NCI-H526 treated with DMSO at 0.1 percent for 48 hours (cell line): ENCODE results near the gene CLDN15.
A peak's percentile ranks its signal among the peaks of the same experiment; 100 is the strongest.
"Not testable (repeated sequence)": the region's sequence is repeated elsewhere in the genome, so short reads cannot be mapped to it uniquely, and the experiment has no call there.

ENCODE experiments used
- DNase-seq: peaks from one replicate; lab custom pipeline; 2025; lab: John Stamatoyannopoulos, UW

Gene CLDN15, protein sequence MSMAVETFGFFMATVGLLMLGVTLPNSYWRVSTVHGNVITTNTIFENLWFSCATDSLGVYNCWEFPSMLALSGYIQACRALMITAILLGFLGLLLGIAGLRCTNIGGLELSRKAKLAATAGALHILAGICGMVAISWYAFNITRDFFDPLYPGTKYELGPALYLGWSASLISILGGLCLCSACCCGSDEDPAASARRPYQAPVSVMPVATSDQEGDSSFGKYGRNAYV

DNA sequence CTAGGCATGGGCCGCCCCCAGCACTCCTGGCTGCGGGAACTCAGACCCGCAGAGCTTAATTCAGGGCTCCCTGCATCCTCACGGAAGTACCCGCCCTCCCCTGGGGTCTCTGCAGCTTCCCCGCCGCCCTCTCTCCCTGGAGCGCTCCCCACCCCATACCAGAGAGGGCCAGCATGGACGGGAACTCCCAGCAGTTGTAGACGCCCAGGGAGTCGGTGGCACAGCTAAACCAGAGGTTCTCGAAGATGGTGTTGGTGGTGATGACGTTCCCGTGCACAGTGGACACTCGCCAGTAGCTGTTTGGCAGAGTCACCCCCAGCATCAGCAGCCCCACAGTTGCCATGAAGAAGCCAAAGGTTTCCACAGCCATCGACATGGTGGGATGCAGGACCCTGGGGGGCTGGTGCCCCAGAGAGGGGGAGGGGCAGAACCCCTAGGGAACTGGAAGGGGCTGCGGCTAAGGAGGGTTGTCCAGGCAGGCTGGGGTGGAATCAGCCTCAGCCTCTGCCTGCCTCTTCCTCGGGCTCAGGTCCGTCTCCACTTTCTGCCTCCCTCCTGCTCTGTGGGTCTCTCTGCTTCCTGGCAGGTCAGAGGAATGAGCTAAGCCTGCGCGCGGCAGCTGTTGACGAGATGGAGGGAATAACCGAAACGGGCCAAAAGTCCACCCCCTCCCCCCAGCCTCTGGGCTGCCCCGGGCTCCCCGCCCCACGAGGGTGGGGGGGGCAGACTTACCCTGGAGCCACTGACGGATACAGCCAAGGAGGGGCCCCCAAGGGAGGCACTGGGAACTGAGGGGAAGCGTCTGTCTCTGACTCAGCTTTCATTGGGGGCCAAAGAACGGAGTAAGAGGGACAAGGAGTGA, at the start of gene CLDN15:
CLDN15 (minus strand) TSS at position 597 of the 862 bp plus-strand sequence; CDS start at position 376, 221 bp downstream.
- no peak for DNase-seq

DNA sequence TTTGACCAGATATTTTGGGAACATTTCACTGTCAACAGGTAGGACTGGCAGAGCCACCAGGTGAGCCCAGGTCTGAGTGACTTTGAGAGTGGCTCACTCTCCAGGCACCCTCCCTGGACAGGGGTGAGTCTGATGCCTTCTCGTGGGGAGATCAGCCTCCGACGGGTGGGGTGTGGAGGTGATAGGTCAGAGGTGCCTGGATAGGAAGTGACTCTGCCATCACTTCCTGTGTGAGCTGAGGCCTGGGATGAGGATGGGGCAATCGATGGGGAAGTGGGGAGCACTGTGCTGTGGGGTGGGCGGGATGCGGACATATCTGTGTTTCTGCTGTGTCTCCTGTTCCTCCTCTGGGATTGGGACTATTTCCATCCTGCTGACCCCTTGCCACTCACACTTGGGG, 49.4 kb upstream of the CLDN15 start:
- DNase-seq = no peak

DNA sequence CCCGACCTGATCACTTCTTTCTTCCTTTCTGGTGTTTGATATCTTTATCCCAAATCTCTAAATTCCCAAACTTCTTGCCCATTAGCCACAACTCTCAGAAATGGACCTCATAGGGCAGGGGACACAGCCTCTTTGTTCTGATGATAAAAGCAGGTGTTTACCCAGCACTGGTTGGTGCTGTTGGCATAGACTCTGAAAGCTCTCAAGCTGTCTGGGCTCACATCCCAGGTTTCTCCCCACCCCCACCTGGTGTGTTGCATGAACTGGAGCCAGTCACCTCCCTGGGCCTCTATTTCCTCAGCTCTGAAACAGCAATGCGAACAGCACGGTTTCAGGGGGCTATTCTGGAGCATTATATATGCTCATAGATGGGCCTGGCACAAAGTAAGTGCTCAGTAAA, 48.3 kb upstream of the CLDN15 start:
- not testable (repeated sequence) for DNase-seq

DNA sequence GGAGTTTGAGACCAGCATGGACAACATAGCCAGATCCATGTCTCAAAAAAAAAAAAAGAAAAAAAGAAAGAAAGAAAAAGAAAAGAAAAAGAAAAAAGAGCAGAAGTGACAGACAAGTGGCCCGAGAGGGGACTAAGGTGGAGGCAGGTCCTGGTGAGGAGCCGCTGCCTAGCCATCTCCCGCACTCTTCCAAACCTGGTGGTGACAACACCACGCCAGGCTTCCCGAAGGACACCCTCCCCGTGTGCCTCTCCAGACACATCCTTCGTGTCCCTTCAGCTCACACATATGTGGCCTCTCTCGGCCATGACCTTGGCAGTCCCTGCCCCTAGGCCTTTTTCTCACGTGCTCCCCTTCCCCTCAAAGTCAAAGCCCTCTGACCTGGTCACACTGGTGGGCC, 47.6 kb upstream of the CLDN15 start:
- DNase-seq = no peak

DNA sequence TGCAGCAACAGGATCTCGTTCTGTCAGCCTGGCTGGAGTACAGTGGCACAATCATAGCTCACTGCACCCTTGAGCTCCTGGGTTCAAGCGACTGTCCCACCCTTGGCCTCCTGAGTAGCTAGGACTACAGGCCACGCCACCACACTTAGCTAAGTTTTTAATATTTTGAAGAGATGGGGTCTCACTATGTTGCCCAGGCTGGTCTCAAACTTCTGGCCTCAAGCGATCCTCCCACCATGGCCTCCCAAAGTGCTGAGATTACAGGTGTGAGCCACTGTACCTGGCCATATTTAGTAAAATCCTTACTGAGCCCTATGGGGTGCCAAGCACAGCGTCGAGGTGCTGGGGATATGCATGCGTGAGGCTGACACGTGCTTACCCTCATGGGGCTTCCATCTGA, 43.3 kb upstream of the CLDN15 start:
- DNase-seq = not testable (repeated sequence)

DNA sequence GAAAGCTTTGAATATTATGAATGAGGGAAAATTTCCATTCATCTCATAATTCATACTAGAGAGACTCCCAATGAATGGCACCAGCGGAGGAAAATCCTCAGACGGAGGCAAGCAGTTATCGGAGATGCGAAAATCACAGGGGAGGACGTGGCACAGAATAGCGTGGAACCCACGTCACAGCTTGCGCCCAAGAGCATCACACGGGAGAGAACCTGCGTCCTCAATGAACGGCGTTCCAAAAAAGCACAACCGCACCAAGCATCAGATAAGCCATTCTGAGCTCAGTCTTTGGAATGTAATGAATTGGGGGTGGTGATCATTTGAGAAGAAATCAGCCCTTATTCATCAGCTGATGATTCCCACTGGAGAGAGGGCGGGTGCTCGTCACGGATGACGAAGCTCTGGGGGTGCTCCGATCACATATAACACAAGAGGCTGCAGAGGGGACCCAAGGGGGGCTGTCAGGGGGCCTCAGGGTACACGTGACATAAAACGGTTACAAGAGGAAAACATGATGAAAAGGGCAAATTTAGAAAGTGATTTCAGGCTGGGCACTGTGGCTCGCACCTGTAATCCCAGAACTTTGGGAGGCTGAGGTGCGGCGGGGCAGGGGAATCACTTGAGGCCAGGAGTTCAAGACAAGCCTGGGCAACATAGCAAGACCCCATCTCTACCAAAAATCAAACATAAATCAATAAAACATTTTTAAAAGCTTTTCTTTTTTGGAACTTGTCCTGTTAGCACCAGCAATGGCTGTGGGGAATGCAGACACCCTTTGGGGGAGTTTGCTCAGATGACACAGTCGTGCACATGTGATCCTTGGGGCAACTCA, 41.1 kb upstream of the CLDN15 start:
- DNase-seq = no peak

DNA sequence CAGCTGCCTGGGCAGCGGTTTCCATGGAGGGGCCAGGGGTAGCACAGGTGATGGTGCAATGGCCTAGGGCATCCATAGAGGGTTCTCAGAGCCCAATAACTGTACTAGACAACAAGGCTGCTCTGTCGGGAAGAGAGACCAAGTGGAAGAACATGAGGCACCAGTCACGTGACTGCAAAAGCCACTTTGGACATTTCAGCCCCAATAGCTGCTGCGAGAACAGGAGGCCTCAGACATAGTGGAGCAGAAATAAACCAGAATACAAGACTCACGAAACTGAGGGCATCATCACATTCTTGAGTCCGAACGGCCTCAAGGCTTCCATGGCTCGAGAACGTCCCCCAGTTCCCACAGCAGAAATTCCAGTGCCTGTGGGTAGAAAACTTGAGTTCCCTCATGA, 39.6 kb upstream of the CLDN15 start:
- DNase-seq = no peak

DNA sequence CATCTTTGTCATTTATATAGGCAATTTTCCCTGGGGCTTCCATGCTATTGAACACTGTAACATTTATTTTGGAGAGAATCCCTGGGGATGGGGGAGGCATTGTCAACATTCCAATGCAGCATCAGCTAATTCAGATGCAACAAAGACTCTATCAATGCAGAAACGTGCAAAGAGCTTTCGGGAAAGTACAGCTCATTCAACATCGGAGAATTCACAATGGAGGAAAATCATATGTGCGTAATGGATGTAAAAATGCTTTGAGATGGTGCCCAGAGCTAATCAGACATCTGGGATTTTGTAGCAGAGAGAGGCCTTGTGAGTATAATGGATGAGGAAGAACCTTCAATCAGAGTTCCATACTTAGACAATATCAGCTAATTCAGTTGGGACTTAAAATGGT, 35.6 kb upstream of the CLDN15 start:
- DNase-seq = no peak

DNA sequence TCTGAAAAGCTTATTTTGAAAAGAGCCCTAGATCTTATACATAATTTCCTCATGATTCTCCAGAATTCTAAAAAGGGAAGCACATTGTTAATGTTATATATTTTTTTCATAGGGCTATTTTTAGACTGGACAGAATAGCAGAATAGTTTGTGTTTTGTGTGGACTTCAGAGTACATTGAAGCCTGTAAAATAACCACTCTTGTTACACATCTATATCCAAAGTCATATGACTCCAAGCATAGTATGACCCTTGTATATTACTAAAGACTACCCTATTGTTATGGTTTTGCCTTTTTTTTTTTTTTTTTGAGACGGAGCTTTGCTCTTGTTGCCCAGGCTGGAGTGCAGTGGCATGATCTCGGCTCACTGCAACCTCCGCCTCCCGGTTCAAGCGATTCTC, 33.4 kb upstream of the CLDN15 start:
- no peak for DNase-seq

DNA sequence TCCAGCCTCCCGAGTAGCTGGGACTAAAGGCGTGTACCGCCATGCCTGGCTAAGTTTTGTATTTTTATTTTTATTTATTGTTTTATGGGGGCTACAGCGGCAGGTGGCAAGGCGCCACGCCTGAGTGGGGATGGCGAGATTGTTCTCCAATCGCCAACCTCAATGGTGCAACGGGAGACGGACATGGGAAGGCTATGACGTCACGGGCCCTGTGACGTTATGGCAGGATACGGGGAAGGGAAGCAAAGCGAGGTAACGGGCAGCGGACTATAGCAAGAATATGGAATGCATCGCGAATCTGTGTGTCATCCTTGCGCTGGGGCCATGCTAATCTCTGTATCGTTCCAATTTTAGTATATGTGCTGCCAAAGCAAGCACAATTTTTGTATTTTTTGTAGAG, 32.1 kb upstream of the CLDN15 start:
- DNase-seq = no peak

DNA sequence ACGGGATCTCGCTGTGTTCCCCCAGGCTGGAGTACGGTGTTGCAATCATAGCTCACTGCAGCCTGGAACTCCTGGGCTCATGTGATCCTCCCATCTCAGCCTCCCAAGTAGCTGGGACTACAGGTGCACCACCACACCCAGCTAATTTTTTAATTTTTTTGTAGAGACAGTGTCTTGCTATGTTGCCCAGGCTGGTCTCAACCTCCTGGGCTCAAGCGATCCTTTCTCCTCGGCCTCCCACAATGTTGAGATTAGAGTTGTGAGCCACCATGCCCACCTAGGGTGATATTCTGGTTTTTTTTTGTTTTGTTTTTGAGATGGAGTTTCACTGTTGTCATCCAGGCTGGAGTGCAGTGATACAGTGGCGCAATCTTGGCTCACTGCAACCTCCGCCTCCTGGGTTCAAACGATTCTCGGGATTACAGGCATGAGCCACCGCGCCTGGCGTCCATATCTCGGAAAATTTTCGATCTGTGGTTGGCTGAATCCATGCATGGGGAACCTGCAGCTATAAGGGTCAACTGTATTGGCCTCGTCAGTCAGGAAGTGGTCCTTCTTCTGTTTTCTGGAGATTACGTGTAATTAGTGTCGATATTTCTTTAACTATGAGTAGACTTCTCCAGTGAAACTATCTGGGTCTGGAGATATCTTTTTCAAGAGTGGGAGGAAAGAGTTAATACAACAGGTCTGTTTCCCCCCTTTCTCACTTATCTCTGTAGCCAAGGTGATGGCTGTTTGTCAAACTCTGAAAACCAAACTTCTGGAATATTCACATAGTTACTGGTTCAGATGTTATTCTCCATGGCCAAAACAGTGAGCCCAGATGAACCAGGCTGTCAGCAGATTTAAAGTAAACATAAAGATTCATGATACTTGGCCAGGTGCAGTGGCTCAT, 28.3 kb upstream of the CLDN15 start:
- DNase-seq = no peak

DNA sequence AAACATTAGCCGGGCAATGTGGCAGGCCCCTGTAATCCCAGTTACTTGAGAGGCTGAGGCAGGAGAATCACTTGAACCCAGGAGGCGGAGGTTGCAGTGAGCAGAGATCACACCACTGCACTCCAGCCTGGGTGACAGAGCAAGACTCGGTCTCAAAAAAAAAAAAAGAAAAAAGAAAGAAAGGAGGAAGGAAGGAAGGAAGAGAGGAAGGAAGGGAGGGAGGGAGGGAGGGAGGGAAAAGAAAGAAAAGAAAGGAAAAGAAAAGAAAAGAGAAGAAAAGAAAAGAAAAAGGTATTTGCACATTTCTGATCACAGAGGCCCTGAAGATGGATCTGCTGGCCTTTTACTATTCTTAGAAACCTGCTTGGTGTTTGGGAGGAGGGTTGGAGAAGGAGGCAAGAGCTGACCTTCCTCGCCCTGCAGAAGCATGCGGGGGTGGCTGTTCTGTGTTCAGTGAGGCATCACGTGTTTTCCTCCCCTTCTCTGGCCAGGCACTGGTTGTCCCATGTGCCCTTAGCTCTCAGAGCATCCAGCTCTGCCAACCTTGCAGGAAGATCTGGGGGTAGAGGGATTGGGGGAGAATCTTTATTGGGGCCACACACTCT, 26.6 kb upstream of the CLDN15 start:
- not testable (repeated sequence) for DNase-seq

DNA sequence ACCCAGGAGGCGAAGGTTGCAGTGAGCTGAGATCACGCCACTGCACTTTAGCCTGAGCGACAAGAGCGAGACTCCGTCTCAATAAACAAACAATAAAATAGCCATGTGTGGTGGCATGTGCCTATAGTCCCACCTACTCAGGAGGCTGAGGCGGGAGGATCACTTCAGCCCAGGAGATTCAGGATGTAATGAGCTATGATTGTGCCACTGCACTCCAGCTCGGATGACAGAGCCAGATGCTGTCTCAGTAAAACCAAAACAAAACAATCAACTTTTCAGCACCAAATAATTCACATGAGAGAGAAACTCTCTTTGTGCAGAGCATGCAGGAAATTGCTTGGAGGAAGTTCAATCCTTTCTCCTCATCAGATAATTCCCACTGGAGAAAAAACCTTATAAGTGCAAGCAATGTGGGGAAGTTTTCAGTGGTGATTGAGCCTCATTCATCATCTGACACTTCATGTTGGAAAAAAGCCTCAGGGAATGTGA, 20.7 kb upstream of the CLDN15 start:
- DNase-seq = no peak

DNA sequence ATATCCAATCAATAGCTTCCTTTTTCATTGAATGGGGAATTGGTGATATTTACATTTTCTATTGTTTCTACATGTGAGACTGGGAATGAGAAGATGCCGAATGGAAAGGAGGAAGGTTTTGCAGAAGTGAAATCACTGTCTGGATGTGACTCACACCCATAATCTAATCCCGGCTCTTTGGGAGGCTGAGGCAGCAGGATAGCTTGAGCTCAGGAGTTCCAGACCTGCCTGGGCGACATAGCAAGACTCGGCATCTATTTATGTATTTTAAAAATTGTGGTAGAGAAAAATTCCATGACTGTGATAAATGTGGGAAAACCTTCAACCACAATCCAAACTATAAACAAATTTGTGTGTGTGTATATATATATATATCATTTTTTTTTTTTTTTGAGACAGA, 18.2 kb upstream of the CLDN15 start:
- DNase-seq = no peak

DNA sequence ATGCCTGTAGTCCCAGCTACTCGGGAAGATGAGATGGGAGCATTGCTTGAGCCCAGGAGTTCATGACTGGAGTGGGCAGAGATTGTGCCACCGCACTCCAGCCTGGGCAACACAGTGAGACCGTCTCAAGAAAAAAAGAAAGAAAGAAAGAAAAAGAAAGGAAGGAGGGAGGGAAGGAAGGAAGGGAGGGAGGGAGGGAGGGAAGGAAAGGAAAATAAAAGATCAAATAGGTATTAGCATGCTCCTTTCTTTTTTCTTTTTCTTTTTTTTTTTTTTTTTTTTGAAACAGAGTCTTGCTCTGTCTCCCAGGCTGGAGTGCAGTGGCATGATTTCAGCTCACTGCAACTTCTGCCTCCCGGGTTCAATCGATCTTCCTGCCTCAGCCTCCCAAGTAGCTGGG, 15.6 kb upstream of the CLDN15 start:
- DNase-seq = not testable (repeated sequence)

DNA sequence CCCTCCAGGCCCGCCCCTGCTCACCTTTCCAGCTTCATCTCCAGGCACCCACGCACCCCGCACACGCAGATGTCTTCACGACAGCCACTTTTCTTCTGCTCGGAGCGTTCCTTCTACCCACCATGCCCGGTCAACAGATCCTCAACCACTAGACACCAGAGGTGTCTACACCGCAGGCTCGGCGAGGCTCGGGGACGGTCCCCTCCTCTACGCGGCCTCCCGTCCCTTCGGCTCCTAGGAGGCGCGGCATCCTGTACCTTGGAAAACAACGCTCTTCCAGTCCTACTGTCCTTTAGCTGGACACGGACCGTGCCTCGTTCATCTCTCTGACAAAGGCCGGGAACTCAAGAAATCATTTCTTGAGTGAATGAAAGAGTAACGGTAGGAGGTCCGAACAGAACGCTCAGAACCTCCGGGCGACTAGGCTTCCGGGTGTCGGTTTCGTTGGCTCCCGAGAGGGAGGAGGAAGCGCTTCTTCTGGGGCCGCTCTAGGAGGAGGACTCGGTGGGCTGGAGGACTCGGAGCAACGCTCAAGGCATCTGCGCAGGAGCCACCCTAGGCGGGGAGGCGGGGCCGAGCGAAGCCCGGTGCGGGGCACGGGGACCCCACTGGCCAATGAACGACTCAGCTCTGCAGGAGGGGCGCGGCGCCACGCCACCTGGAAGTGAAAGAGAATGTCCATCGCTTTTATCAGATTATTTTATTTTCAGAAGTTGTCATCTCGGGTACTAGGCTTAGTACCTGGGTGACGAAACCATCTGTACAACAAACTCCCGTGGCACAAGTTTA, 14.5 kb upstream of the CLDN15 start:
- peak; percentile 95 for DNase-seq

DNA sequence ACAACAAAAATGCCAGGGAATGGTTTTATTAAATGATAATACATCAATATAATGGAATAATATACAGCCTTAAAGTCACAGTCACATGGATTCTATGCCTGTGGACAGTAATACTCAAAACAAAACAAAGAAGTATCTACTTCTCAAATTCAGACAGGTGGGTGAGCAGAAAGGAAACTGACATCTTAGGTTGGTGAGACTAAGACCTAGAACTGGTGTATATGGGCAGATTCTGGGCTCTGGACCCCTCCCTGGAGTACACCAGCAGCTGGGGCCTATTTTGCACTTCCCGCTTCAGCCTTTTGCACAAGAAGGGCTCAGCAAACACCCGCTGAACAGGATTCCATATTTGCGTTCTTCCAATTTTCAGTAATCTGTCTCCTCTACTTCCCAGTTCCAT, 12.7 kb upstream of the CLDN15 start:
- no peak for DNase-seq

DNA sequence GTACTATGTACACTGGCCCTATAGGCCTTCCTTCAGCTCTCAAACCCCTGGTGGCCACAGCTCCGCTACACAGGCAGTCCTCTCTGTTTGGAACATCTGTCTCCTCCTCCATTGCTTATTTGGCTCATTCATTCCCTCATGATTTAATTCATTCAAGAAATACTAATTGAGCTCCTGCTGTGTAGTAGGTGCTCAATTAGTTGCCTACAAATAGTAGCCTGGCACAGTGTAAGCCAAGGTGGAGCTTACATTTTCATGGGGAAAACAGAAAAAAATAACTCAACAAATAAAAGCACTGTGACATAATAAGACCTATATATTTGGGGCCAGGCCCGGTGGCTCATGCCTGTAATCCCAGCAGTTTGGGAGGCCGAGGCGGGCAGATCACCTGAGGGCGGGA, 10.7 kb upstream of the CLDN15 start:
- DNase-seq = no peak

DNA sequence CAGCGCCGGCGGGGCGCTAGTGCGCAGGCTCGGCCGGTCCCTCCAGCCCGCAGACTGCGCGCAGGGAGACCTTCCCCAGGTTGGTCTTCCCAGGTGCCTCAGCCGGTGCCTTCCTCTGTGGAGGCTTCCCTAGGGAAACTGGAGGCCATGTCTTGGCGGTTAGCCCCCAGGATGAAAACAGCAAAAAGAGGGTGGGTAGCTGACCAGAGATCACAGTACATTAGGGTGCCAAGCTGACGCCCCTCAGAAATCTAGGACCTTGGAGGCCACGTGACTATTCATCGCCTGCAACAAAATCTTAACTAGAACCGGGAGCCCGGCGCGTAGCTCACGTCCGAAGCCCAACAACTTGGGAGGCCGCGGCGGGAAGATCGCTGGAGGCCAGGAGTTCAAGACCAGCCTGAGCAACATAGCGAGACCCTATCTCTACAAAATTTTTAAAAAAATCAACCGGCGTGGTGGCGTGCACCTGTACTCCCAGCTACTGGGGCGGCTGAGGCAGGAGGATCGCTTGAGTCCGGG, 7.6 kb upstream of the CLDN15 start:
- no peak for DNase-seq
